DMS153 treated with DMSO at 0.1 percent for 48 hours (cell line): ENCODE measurements around the gene PWWP2B.
"Not testable (repeated sequence)": the region's sequence is repeated elsewhere in the genome, so short reads cannot be mapped to it uniquely, and the experiment has no call there.

ENCODE experiments used
- DNase-seq: peaks from one replicate; lab custom pipeline; 2025; ENCODE audit not compliant: unreplicated experiment; lab: John Stamatoyannopoulos, UW

PWWP2B gene

DNA sequence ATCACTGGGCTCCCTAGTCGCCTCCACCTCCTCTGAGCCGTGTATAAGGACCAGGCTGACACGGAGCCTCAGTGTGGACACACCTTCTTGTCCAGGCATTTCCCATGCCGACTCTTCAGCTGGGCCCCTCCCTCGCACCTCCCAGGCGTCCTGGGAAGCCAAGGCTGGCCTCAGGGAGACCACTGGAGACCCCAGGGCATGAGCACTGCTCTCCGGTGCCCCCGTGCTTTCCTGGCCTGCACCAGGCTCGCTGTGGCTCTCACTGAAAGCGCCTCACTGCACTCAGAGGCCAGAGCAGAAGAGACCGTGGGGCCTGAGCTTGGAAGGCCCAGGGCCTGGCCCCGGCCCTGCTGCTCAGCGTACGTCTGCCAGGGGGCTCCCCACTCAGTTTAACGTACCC, 33.6 kb upstream of the PWWP2B start:
- no peak for DNase-seq

DNA sequence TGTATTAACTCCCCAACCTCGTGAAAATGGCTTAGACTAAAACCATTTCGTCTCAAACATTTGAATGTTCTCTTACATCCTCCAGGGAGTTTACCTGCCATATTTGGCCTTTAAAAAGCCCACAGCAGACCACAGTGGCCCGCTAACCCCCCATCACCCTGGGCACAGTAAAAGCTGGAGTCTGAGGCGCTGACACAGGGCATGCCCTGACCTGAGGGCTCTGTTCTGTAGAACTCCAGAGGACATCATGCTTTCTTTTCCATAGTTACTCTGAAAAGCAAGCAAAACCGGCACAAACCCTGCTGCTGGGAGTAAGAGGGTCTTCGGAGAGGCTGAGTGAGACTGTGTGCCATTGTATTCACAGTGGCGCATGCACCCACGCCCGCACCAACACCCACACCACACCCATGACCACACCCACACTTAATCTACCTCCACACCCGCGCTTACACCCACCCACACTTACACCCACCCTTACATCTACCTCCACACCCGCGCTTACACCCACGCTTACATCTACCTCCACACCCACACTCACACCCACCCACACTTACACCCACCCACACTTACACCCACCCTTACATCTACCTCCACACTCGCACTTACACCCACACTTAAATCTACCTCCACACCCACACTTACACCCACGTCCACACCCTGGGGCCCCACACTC, 32.9 kb upstream of the PWWP2B start:
- no peak for DNase-seq

DNA sequence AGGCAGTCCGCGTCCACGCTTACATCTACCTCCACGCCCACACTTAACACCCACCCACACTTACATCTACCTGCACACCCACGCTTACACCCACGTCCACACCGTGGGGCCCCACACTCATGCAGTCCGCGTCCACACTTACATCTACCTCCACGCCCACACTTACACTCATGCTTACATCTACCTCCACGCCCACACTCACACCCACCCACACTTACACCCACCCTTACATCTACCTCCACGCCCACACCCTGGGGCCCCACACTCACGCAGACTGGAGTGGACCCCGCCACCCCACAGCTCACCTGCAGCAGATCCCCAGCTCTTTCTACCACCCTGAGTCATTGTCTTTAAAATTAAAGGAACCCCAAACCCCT, 32.4 kb upstream of the PWWP2B start:
- DNase-seq, result no peak

DNA sequence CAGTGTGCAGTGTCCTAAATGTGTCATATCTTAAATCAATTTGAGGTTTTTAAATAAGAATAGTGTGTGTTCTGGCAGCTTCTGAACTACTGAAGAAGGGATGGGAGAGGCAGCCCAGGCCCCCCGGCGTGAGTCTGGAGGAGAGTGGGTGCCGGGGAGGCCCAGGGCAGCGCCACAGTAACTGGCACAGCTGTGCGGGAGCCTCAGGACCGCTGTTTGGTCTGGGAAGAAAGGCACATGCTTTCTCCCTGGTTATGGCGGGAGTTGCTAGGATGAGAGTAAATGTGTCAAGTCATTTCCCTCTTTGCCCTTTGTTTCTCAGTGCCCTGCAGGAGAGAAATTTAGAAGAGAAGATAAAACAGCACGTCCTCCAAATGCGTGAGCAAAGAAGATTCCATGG, 31.9 kb upstream of the PWWP2B start:
- DNase-seq, result no peak

DNA sequence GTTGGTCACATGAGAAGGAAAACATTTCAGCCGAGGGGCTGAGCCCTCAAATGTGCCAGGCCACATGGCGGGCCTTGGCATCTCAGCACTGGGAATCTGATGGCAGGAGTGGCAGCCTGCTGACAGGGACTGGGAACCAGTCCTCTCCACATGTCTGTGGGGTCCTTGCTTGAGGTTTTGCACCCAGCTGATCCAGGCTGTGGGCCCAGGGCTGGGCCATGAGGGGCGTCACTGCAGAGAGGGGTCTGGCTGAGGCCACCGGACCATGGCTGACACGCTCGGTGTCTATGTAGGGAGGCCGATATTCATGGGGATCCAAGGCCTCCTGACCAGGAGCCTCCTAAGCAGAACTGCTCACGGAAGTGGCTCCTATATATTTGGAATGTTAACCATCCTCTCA, 31.0 kb upstream of the PWWP2B start:
- DNase-seq, result no peak

DNA sequence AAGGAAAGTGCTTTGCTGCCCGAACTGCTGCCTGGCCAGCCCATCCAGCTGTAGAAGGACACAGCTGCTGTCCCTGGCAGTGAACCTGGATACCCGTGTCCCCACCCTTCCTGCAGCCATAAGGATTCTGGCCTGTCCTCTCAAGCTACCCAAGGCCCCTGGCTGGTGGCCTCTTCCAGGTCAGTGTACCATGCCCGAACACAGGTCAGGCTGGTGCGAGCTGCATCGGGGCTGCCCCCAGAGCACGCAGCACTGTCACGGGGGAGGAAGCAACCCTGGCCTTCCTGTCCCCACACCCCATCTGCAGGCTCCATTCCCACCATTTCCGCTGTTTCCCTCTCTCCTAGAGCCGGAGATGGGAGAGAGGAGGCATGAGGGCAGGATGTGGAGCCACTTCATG, 30.5 kb upstream of the PWWP2B start:
- no peak for DNase-seq

DNA sequence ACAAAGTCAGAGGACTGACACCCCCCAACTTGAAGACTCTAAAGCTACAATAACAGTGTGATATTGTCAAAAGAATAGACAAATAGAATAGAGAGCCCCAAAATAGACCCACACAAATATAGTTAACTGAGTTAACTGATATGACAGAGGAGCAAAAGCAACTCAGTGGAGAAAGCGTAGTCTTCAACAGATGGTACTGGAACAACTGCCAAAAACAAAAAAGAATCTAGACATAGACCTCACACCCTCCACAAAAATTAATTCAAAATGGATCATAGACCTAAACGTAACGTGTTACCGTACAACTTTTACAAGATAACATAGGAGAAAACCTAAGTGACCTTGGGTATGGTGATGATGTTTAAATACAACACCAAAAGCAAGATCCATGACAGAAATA, 28.6 kb upstream of the PWWP2B start:
- DNase-seq, result no peak

DNA sequence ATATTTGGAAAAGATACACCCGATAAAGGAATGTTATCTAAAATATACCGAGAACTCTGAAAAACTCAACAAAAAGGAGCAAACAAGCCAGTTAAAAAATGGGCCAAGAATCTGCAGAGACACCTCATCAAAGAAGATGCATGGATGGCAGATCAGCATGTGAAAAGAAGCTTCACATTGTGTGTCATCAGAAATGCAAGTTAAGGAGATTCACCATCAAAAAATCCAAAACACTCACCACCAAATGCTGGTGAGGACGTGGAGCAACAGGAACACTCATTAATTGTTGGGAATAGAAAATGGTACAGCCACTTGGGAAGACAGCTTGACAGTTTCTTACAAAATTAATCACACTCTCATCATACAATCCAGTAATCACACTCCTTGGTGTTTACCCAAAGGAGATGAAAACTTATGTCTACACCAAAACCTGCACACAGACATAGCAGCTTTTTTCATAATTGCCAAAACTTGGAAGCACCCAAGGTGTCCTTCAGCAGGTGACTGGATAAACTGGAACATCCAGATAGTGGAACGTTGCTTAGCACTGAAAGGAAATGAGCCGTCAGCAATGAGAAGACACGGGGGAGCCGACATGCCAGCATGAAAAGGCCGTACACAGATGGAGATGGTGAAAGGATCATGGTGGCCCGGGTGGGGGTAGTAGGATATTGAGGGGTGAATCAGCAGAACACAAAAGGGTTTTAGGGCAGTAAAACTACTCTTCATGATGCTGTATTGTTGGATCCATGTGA, 27.9 kb upstream of the PWWP2B start:
- no peak for DNase-seq

DNA sequence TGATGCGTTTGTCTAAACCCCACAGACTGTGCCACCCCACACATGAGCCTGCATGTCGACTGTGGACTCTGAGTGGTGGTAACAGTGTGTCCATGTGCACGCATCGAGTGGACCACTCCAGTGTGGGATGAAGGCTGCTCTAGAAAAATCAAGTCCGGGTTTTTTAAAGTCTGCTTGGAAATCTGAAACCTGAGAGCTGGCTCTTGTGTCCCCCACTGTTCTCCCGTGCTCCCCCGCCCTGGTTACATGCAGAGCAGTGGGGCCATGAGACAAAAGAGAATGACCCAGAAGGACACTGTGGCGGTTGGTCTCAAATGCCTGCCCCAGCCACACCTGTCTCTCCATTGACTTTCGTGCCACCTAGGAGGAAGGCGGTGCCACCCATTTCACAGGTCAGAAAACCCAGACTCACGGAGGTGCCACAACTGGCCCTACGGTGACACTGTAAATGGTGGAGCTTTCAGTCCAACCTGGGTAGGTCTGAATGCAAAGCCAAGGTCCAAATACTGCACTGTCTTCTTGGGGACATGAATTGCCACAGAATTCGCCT, 27.3 kb upstream of the PWWP2B start:
- no peak for DNase-seq

DNA sequence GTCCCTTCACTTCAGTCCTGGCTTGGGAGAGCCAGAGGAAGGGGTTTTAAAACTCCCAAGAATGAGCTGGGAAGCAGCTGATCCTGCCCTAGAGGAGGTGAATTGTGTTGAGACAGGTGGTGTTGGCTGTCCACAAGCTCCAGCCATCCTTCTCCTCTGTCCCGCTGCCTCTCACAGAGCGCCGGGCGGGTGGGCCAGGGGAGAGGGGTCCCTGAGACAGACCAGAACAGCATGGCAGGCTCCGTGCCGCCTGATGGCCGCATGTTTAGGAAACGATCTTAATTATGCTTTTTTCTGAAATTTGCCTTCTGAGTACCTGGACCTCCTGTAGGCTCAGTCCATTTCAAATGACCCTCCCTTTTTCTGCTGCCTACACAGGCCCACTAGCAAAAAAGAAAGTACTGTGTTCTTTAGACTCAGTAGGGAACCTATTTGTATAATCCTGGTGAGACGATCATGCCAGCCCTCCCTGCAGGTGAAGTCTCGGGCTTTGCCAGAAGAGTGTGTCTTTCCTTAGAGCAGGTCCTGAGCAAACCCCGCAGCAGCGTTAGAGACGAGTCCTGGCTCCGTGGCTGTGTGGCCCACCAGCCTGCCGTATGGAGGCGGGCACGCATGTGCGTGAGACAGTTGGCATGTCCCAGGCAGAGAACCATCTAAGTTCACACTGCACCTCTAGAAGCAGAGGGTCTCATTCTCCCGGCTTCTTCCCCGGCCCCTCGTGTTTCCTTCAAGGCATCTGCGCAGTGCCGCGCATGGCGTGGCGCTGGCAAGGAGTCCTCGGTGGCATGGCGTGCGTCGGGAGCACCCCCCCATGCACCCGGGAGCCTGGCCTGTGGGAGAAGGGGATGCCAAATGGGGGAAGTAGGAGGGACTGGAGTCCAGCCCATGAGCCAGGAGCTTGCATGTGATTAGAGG, 26.3 kb upstream of the PWWP2B start:
- DNase-seq, result no peak

DNA sequence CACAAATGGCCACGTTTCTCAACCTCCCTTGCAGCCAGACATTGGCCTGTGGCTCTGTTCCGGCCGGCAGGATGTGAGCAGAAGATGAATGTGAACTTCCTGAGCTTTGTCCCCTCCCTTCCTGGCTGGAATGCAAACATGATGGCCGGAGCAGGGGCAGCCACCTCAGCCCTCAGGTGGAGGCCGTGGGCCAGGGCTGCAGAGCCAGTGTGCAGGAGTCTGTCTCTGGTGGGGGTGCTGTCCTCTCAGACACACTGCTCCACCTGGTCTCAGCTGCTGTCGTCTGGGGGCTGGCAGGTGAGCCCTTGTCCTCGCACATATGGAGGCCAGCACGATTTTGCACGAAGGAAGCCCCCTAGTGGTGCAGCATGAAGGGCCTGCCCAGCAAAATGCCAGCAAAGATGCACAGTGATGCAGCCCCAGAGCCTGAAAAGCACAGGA, 25.3 kb upstream of the PWWP2B start:
- no peak for DNase-seq

DNA sequence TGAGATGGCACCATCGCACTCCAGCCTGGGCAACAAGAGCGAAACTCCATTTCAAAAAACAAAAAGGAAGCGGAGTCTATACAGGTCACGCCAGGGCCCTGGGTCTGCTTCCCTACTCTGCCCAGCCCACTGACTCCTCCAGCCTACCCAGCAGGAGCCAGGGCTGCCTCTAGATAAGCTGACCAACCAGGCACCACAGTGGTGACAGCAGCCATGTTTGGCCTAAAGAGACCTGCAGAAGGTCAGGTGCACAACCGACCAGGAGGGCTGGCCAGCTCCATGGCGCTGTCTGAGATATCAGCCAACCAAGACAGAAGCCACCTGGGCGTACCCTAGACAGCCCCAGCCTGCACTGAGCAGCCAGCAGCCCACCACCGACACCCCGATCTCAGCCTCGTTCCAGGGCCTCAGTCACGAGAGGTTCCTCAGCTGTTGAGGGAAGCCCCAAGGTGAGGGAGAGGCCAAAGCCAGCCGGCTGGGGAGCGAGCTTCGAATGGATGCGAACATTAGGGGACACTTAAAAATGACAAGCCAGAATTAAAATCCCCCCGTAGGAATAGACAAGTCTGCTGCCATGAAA, 24.4 kb upstream of the PWWP2B start:
- no peak for DNase-seq

DNA sequence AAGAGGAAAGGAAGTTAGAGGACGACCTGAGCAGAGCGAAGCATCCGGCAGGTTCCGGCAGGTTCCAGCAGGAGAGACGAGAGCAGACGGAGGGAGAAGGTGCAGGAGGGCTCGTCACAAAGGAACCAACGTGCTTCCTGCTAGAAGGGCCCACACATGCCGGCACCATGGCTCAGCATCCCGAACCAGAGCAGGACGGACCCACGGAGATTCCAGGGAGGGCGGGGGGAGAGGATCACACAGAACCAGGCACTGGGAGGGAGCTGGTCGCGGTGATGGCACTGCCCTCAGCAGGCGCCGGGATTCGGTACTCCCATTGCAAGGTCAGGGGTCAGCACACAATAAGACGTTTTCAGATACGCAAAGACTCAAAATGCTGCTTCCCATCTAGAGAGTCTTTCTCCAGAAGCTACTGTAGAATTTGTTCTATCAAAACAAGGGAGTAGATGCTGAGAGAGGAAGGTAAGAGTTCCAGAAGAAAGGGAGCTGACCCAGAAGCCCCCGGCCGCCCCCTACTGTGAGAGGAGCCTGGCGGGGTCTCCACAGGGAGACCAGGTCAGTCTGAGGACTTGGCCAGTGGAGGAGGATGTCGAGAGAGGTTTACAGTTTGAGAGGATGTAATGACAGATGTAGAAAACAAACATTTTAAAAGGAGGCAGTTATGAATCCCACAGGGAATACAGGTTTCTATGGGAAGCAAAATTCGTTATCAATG, 23.6 kb upstream of the PWWP2B start:
- DNase-seq, result no peak

DNA sequence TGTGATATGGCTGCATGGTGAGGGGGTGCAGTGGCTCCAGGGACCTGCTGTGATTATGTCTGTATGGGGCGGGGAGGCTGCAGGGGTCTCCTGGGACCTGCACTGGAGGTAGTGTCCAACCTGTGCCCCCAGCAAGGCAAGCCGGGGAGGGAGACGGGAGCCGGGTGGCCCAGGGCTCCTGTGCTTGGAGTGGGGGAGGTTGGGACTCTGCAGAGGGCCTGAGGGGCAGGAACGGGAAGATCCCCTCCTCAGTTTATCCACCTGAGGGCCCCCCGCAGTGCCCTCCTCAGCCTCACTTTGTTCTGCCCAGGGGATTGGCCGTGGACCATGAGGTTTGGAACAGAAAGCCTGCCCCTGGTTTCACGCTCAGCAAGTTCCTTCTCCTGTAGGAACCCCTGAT, 22.8 kb upstream of the PWWP2B start:
- DNase-seq, result no peak

DNA sequence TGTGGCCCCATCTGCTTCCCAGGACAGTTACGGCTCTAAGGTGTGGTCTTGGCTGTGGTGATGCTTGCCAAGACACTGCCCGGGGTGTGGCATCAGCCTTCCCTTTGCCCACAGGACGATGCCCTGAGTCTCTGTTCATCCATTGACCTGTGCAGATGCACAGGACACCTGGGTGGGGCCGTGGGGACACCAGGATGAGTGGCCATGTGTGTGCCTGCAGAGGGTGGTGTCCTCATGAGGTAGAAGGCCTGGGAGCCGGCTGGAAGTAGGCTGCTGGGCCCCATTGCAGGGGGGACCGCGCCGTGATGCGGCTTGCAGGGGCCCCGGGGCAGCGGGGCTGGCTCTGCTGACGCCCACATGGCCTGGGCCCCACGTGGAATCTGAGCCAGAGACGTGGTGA, 22.4 kb upstream of the PWWP2B start:
- no peak for DNase-seq

DNA sequence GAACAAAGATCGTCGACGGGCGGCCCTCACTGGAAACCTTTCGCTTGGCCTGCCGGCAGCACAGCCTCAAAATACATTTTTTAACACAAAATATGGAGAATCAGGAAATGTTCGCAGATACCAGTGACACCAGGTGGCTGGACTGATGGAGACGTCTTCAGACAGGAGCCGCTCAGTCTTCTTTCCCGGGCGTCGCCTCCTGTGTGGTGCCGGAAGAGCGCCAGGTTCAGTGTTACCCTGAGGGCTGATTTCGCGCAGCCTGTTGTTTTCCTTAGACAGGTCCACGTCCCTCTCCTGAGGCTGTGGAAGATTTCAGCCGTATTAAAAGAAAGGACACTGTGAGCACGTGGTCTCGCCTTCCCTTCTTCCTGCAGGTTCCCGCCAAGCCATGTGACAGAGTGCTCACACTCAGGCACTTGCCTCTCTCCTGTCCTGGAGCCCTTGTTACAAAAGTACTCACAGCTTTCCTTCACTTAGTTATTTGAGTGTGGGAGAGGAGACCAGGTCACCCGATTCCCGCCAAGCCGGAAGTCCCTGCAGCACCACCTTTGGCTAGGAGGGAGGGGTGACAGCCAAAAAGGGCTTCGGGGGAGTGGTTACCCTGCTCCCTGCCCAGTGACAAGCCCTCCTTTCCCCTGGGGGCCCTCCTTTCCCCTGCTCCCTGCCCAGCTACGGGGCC, 21.7 kb upstream of the PWWP2B start:
- DNase-seq, result no peak

DNA sequence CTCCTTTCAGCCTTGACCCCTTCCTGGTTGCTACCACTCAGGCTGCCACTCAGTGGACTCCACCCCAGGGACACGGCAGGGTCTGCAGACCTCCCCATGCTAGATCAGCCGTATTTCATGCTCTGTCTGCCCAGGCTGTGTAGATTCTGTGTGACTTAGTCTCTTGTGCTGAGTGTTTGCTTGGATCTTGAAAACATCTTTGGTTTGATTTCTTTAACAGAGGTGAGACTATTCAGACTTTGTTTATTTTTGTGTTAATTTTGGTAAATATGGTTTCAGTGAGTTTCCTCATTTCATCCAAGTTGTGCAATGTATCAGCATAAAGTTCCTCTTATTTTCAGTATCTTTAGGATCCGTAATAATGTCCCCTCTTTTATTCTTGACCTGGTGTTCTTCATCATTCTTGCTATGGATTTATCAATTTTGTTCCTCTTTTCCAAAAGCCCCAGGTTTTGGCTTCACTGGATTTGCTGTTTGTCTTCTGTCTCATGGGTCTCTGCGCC, 21.2 kb upstream of the PWWP2B start:
- DNase-seq, result no peak

DNA sequence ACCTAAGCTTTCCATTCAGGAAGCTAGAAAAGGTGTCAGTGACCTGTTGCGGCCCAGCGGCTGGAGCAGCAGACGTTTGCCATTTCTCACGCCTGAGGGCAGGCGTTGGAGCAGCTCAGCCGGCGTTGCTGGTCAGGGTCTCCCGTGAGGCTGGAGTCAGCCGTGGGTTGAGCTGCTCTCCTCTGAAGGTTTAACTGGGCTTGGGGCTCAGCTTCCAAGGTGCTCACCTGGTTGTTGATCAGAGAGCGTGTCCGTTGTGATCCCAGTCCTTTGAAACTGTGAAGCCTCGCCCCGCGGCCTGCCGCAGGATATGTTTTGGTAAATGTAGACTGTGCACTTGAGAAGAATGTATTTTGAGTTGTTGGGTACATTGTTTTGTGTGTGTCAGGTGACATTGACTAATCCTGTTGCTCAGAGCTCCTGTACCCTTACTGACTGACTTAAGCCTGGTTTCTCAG, 20.6 kb upstream of the PWWP2B start:
- DNase-seq, result no peak

DNA sequence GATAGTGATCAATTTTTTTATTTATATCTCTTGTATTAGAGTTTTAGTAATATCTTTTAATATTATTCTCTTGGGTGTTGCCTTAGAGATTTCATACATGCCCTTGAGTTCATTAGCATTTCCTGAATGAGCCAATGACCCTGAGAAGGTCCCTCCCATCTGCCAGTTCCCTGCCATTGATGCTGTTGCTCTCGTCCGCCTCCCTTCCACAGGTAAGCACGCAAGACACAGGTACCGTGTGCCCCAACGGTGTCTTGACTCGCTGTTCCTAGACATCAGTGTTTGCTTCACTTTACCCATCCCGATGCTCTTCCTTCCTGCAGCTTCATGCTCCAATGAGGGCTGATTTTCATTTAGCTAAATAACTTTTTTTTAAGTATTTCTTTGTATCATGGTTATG, 19.7 kb upstream of the PWWP2B start:
- no peak for DNase-seq

DNA sequence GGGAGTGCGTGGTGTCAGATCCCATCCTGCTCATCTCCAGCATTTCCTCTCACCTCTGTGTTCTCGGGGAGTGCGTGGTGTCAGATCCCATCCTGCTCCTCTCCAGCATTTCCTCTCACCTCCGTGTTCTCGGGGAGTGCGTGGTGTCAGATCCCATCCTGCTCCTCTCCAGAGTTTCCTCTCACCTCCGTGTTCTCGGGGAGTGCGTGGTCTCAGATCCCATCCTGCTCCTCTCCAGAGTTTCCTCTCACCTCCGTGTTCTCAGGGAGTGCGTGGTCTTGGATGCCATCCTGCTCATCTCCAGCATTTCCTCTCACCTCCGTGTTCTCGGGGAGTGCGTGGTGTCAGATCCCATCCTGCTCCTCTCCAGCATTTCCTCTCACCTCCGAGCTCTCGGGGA, 18.0 kb upstream of the PWWP2B start:
- DNase-seq, result not testable (repeated sequence)
